Left ventricle myocardium inferior (tissue), 1 donor: ENCODE measurements around the gene ZNF24. TPM values are rescaled to one million over a fixed set of nuclear protein-coding genes. Genes with fewer than 3 reads are reported as not detected.
A peak's percentile ranks its signal among the peaks of the same experiment; 100 is the strongest.

Source experiments
- DNase-seq: peaks from one replicate; pipeline ENCODE4 v3.0.0-alpha.2; 2020
- H3K27ac ChIP-seq: fragments of 200-600 bp; replicated peaks from 2 replicates; pipeline ENCODE4 v1.8.0; 2021
- H3K27me3 ChIP-seq: fragments of 200-600 bp; 2 replicates; pipeline ENCODE4 v1.8.0; 2021; ENCODE audit warnings: low read depth
- H3K36me3 ChIP-seq: fragments of 200-600 bp; 2 replicates; pipeline ENCODE4 v1.8.0; 2021
- H3K4me1 ChIP-seq: fragments of 200-600 bp; 2 replicates; pipeline ENCODE4 v1.8.0; 2021
- H3K4me3 ChIP-seq: fragments of 200-600 bp; 2 replicates; pipeline ENCODE4 v1.8.0; 2021; ENCODE audit warnings: mild to moderate bottlenecking, moderate library complexity
- H3K9me3 ChIP-seq: fragments of 200-600 bp; replicated peaks from 2 replicates; pipeline ENCODE4 v1.8.0; 2021
- intact Hi-C: fragments of 100-400 bp; cut with micrococcal nuclease; formaldehyde crosslinking; loops from one replicate; pipeline ENCODE4 v1.11.0; 2022
- long read RNA-seq: library from polyadenylated mRNA; unstranded; transcript quantifications from one replicate; pipeline ENCODE4 v2.0.0, GENCODE V29; 2021
- total RNA-seq: library from RNA; stranded (reverse); fragmentation: NEBNext Ultra II Directional; extraction: Animal tissue kit (Norgen Biotek cat#: 25700); gene quantifications from one replicate; pipeline ENCODE4 v1.2.1, GENCODE V29; 2021
- TF ChIP-seq, protein P1 (sequence below): fragments of 200-600 bp; IDR thresholded peaks from 2 replicates; pipeline ENCODE4 v1.8.0; 2021; ENCODE audit warnings: antibody characterized with exemption, mild to moderate bottlenecking, borderline replicate concordance
- donor health status: DM: no; HTN: yes; CAD: no; lungs with severe emphysema.

The ZNF24 gene
- total RNA-seq = 44.5 TPM
- long read RNA-seq, full-length matches to known transcripts = 32 of 46 reads
- long read RNA-seq, partial matches to known transcripts = 6 of 46 reads
- long read RNA-seq, other reads (novel, unspliced or antisense) = 8 of 46 reads

DNA sequence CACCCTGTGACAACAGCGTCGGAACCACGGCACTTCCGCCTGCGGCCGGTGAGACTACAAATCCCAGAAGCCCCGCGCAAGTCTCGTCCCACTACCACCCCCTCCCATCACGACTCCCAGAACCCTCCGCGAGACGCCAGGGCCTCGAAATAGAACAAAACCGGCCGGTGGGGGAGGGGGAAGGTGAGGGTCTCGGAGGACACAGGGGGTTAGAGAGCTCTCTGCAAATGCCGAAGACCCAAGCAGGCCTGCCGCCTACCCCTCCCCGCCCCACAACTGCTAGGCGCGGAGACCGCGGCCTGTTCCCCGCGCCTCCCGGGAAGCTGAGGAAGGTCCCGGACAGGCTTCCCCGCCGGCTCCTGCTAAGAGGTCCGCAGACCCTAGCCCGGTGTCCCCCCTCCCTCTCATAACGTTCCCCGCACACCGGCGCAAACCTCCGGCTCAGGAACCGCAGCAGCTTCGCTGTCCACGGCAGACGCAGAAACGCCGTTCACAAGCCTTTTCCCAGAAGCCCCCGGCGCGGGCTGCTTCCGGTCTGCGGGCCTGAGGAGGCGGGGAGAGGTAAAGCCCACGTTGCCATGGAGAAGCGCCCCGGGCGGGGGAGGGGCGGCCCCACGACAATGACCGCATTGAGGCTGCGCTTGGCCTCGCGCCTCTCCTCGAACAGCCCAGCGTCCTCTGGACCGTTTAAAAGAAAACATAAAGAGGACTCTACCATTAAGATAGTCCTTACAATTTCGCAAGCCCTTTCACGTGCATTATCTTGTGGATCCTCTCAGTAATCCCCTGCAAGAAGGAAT is at the start of gene ZNF24:
Gene ZNF24, minus strand, starts transcription at position 485 of the 800 bp plus-strand sequence. CDS start 3,770 bp downstream, outside the sequence.
- DNase-seq = peak; percentile 97
- H3K4me1 ChIP-seq = peaks cover 62% of the 10 kb centered on the region
- H3K27ac ChIP-seq = peak within 1 kb of the TSS; percentile 99
- intact Hi-C loops = no loop called here
- H3K9me3 ChIP-seq = no peaks in the 10 kb centered on the region
- TF ChIP-seq, protein P1, sequence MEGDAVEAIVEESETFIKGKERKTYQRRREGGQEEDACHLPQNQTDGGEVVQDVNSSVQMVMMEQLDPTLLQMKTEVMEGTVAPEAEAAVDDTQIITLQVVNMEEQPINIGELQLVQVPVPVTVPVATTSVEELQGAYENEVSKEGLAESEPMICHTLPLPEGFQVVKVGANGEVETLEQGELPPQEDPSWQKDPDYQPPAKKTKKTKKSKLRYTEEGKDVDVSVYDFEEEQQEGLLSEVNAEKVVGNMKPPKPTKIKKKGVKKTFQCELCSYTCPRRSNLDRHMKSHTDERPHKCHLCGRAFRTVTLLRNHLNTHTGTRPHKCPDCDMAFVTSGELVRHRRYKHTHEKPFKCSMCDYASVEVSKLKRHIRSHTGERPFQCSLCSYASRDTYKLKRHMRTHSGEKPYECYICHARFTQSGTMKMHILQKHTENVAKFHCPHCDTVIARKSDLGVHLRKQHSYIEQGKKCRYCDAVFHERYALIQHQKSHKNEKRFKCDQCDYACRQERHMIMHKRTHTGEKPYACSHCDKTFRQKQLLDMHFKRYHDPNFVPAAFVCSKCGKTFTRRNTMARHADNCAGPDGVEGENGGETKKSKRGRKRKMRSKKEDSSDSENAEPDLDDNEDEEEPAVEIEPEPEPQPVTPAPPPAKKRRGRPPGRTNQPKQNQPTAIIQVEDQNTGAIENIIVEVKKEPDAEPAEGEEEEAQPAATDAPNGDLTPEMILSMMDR = no peak
- H3K36me3 ChIP-seq = peaks cover 15% of the 10 kb centered on the region
- H3K27me3 ChIP-seq = no peaks in the 10 kb centered on the region
- peak within 1 kb of the TSS; percentile 92 for H3K4me3 ChIP-seq

DNA sequence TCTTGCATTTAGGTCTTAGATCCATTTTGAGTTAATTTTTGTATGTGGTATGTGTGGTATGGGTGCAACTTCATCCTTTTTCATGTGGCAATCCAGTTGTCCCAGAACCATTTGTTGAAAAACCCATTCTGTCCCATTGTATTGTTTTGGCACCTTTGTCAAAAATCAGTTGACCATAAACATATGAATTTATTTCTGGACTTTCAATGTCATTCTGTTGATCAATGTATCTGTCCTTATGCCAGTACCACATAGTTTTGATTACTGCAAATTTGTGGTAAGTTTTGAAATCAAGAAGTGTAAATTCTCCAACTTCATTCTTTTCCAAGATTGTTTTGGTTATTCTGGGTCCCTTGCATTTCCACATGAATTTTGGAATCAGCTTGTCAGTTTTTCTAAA is 49.5 kb upstream of the ZNF24 start:
- TF ChIP-seq, protein P1 = no peak
- peaks cover 3% of the 10 kb centered on the region for H3K27me3 ChIP-seq
- intact Hi-C loops = no loop called here
- peaks cover 9% of the 10 kb centered on the region for H3K9me3 ChIP-seq
- H3K27ac ChIP-seq = no peak overlapping the region
- no peaks in the 10 kb centered on the region for H3K36me3 ChIP-seq
- DNase-seq = no peak
- no peaks in the 10 kb centered on the region for H3K4me1 ChIP-seq
- no peak overlapping the region for H3K4me3 ChIP-seq

DNA sequence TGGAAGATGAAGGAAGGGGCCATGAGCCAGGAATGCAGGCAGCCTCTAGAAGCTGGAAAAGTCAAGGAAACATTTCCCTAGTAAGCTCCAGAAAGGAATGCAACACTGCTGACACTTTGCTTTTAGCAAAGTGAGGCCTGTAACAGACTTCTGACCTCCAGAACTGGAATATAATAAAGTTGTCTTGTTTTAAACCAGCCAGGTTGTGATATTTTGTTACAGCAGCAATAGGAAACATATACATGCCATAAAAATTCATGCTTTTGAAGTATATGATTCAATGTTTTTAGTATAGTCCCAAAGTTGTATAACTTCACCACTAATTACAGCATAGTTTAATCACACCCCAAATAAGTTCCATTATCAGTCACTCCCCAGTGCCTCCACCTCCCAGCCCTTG is 48.2 kb upstream of the ZNF24 start:
- peaks cover 10% of the 10 kb centered on the region for H3K27me3 ChIP-seq
- H3K36me3 ChIP-seq = no peaks in the 10 kb centered on the region
- H3K4me1 ChIP-seq = no peaks in the 10 kb centered on the region
- TF ChIP-seq, protein P1 = no peak
- H3K4me3 ChIP-seq = no peak overlapping the region
- H3K27ac ChIP-seq = no peak overlapping the region
- no peak for DNase-seq
- intact Hi-C loops = no loop called here
- peaks cover 9% of the 10 kb centered on the region for H3K9me3 ChIP-seq

DNA sequence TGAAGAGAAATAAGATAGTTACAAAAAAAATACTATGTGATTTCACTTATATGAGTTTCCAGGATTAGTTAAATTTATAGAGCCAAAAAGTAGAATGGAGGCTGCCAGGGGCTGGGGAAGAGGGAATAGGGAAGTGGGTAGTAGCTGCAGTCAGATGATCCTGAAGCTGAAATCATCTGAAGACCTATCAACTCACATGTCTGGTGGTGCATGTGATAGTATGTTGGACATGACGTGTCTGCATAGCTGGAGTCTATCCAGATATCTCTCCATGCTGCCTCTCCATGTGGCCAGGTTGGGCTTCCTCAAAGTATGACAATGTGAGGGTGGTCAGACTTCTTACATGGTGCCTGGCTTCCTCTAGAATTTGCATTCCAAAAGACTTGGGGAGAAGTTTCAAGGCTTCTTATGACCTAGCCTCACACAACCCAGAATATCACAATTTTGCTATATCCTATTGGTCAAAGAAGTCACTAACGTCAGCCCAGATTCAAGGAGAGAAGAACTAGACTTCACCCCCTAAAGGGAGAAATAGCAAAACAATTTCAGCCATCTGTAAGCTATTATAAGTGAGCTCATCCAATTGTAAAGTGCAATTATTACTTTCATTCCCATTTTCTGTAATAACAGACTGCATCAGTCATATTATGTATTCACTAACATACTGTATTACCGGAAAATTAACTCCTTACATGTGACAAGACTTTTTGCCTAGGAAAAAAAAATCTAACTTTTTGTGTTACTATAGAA is 46.9 kb upstream of the ZNF24 start:
- TF ChIP-seq, protein P1 = no peak
- H3K4me1 ChIP-seq = no peaks in the 10 kb centered on the region
- peaks cover 9% of the 10 kb centered on the region for H3K9me3 ChIP-seq
- intact Hi-C loops = no loop called here
- H3K27ac ChIP-seq = no peak overlapping the region
- no peak for DNase-seq
- no peaks in the 10 kb centered on the region for H3K36me3 ChIP-seq
- H3K27me3 ChIP-seq = peaks cover 12% of the 10 kb centered on the region
- H3K4me3 ChIP-seq = no peak overlapping the region

DNA sequence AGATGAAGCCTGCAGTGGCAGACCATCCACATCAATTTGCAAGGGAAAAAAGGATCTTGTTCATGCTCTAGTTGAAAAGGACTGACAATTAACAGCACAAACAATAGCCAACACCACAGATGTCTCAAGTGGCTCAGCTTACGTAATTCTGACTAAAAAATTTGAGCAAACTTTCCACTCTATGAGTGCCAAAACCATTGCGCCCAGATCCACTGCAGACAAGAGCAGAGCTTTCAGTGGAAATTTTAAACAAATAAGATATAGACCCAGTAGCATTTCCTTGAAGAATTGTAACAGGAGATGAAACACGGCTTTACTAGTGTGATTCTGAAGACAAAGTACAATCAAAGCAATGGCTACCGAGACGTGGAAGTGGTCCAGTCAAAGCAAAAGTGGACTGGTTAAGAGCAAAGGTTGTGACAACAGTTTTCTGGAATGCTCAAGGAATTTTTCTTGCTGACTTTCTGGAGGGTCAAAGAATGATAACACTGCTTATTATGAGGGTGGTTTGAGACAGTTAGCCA is 44.9 kb upstream of the ZNF24 start:
- TF ChIP-seq, protein P1 = no peak
- H3K9me3 ChIP-seq = peaks cover 9% of the 10 kb centered on the region
- no peak overlapping the region for H3K4me3 ChIP-seq
- peak overlapping the region; percentile 57 for H3K27ac ChIP-seq
- no peak for DNase-seq
- intact Hi-C loops = loop anchor here (10.0 kb wide), 1 partner anchor 566 kb away; no protein-coding TSS in a partner anchor
- H3K4me1 ChIP-seq = no peaks in the 10 kb centered on the region
- H3K27me3 ChIP-seq = peaks cover 23% of the 10 kb centered on the region
- H3K36me3 ChIP-seq = no peaks in the 10 kb centered on the region
